Measurements from ENCODE around the gene PAX2.

- TF ChIP-seq CTCF (IDR thresholded peaks at IDR 0.05; ENCODE audit: insufficient read depth, low read depth, low read length), result no peak
- TF ChIP-seq EZH2 (IDR thresholded peaks at IDR 0.05; ENCODE audit: insufficient read depth, low read length), result no peak
Observed at GRCh38 chr10:100877461-100877850, 132.1 kb downstream of the PAX2 start.

Data from astrocyte (in vitro differentiated cells and primary cell).